SK-N-SH (cell line): ENCODE data around the gene MAPT. TPM values are rescaled to one million over a fixed set of nuclear protein-coding genes. Genes with fewer than 3 reads are reported as not detected.

ENCODE experiments used
- CTCF ChIA-PET: fragments of 300-600, 350-600 bp; formaldehyde crosslinking; extraction: SDS; loops from one replicate; lab custom pipeline; 2021; lab: Yijun Ruan, JAX
- POLR2A ChIA-PET: fragments of 350-600 bp; sonication (Branson Sonifier 250); formaldehyde crosslinking; extraction: SDS; loops from one replicate; lab custom pipeline; 2020; ENCODE audit warnings: antibody characterized with exemption, inconsistent platforms; lab: Yijun Ruan, JAX
- DNase-seq: peaks from one replicate; pipeline ENCODE4 v3.0.0; 2012
- H2AFZ ChIP-seq: fragments of 200-600 bp; sonication (generic); 2 replicates; pipeline ENCODE4 v1.8.1; 2016; ENCODE audit warnings: antibody characterized with exemption, mild to moderate bottlenecking, low read depth
- H3F3A ChIP-seq: fragments of 200-600 bp; sonication (generic); replicated peaks from 2 replicates; pipeline ENCODE3; 2016; ENCODE audit warnings: antibody characterized with exemption, mild to moderate bottlenecking; ENCODE audit not compliant: insufficient read depth
- H3K27ac ChIP-seq, 2 experiments: fragments of 200-500 bp in 1 of 2; fragments of 200-600 bp in 1 of 2; sonication (Bioruptor generic) in 1 of 2; sonication (generic), shearing (Covaris generic) in 1 of 2; 2 replicates each; pipeline versions ENCODE4 v1.5.1 to v1.6.1; 2014 to 2016; ENCODE audit warnings: low read depth in 2 of 2, inconsistent platforms in 1 of 2, low read length in 1 of 2, mild to moderate bottlenecking in 1 of 2, mixed read lengths in 1 of 2
- H3K27me3 ChIP-seq: fragments of 200-600 bp; sonication (generic), shearing (Covaris generic); 2 replicates; pipeline ENCODE4 v1.6.1; 2016; ENCODE audit warnings: mixed run types; ENCODE audit not compliant: insufficient read depth
- H3K36me3 ChIP-seq, 2 experiments: fragments of 200-500 bp in 1 of 2; fragments of 200-600 bp in 1 of 2; sonication (Bioruptor generic) in 1 of 2; sonication (generic) in 1 of 2; replicated peaks in 1 of 2; 2 replicates each; pipeline versions ENCODE3 to v1.5.1; 2014 to 2016; ENCODE audit warnings: low read length in 1 of 2, mild to moderate bottlenecking in 1 of 2; ENCODE audit not compliant: insufficient read depth in 2 of 2, control insufficient read depth in 1 of 2
- H3K4me1 ChIP-seq, 2 experiments: fragments of 200-500 bp in 1 of 2; fragments of 200-600 bp in 1 of 2; sonication (Bioruptor generic) in 1 of 2; sonication (generic), shearing (Covaris generic) in 1 of 2; 2 replicates each; pipeline versions ENCODE4 v1.5.1 to v1.6.1; 2014 to 2016; ENCODE audit warnings: low read depth in 1 of 2, low read length in 1 of 2, mixed run types in 1 of 2; ENCODE audit not compliant: insufficient read depth in 2 of 2, control insufficient read depth in 1 of 2
- H3K4me2 ChIP-seq: fragments of 200-600 bp; sonication (generic), shearing (Covaris generic); 2 replicates; pipeline ENCODE4 v1.6.1; 2017; ENCODE audit warnings: mixed run types
- H3K4me3 ChIP-seq, 2 experiments: fragments of 200-500 bp in 1 of 2; fragments of 200-600 bp in 1 of 2; sonication (Bioruptor generic) in 1 of 2; sonication (generic), shearing (Covaris generic) in 1 of 2; 2 replicates each; pipeline versions ENCODE4 v1.5.1 to v1.8.1; 2014 to 2016; ENCODE audit warnings: low read depth in 2 of 2, inconsistent platforms in 1 of 2, low read length in 1 of 2, mild to moderate bottlenecking in 1 of 2, mixed read lengths in 1 of 2, moderate library complexity in 1 of 2
- H3K79me2 ChIP-seq: fragments of 200-600 bp; sonication (generic); 2 replicates; pipeline ENCODE4 v1.8.1; 2017; ENCODE audit warnings: mild to moderate bottlenecking; ENCODE audit not compliant: insufficient read depth
- H3K9ac ChIP-seq: fragments of 200-600 bp; sonication (generic); 2 replicates; pipeline ENCODE4 v1.6.1; 2017; ENCODE audit warnings: mixed run types
- H3K9me2 ChIP-seq: fragments of 200-600 bp; sonication (generic); 2 replicates; pipeline ENCODE4 v1.6.1; 2017; ENCODE audit warnings: mixed run types
- H3K9me3 ChIP-seq: fragments of 200-600 bp; sonication (generic); 2 replicates; pipeline ENCODE4 v1.6.1; 2017; ENCODE audit warnings: mixed run types, mild to moderate bottlenecking, moderate library complexity
- H4K20me1 ChIP-seq: fragments of 200-600 bp; sonication (generic); 2 replicates; pipeline ENCODE4 v1.6.1; 2017; ENCODE audit warnings: mild to moderate bottlenecking, mixed run types; ENCODE audit not compliant: insufficient read depth
- CHD2 ChIP-seq: fragments of 150-350 bp; IDR thresholded peaks from 2 replicates; pipeline ENCODE4 v1.6.1; 2018; ENCODE audit warnings: low read length; ENCODE audit not compliant: partially characterized antibody
- ELF1 ChIP-seq: IDR thresholded peaks from 2 replicates; pipeline ENCODE4 v1.4.0; 2012
- EZH2phosphoT487 ChIP-seq: fragments of 200-600 bp; sonication (generic); IDR thresholded peaks from 2 replicates; pipeline ENCODE4 v1.6.1; 2017; ENCODE audit warnings: low read depth, mixed run types, mild to moderate bottlenecking, antibody characterized with exemption, moderate library complexity, borderline replicate concordance
- FOXJ3 ChIP-seq: sonication (generic); formaldehyde crosslinking; IDR thresholded peaks from 2 replicates; pipeline ENCODE4 v1.5.1; 2020; ENCODE audit warnings: mild to moderate bottlenecking, missing genetic modification reagents
- GABPA ChIP-seq: IDR thresholded peaks from 2 replicates; pipeline ENCODE4 v1.4.0; 2012; ENCODE audit warnings: low read depth, mild to moderate bottlenecking
- JUND ChIP-seq: IDR thresholded peaks from 2 replicates; pipeline ENCODE4 v1.4.0; 2012
- MEF2A ChIP-seq: IDR thresholded peaks from 2 replicates; pipeline ENCODE4 v1.4.0; 2012; ENCODE audit warnings: low read depth, borderline replicate concordance
- NRF1 ChIP-seq: IDR thresholded peaks from 2 replicates; pipeline ENCODE4 v1.6.1; 2012; ENCODE audit warnings: low read depth, mild to moderate bottlenecking, low read length
- POLR2AphosphoS5 ChIP-seq: IDR thresholded peaks from 2 replicates; pipeline ENCODE4 v1.6.1; 2012; ENCODE audit warnings: low read depth, low read length
- RCOR1 ChIP-seq: fragments of 150-350 bp; IDR thresholded peaks from 2 replicates; pipeline ENCODE4 v1.6.1; 2017; ENCODE audit warnings: antibody characterized with exemption, low read length
- RXRA ChIP-seq: IDR thresholded peaks from 2 replicates; pipeline ENCODE4 v1.4.0; 2012; ENCODE audit warnings: low read depth, mild to moderate bottlenecking, borderline replicate concordance
- SMC3 ChIP-seq: IDR thresholded peaks from 2 replicates; pipeline ENCODE4 v1.6.1; 2012; ENCODE audit warnings: low read depth, low read length, improper control_type of control experiment
- TAF1 ChIP-seq: IDR thresholded peaks from 2 replicates; pipeline ENCODE4 v1.6.1; 2012; ENCODE audit warnings: low read depth, mild to moderate bottlenecking, low read length, moderate library complexity, borderline replicate concordance
- WGBS: methylation state at CpG from one replicate; pipeline ENCODE4 v1.1.6; 2017; ENCODE audit warnings: low lambda C conversion rate; 5-methylcytosine and 5-hydroxymethylcytosine counted together
- polyA plus RNA-seq, 3 experiments: library from polyadenylated mRNA; depleted of rRNA; stranded (reverse); fragments of >200 nt; gene quantifications; 2 replicates each; pipeline ENCODE4 v1.2.3, GENCODE V29; 2012
- TF ChIP-seq, protein P1 (sequence below): IDR thresholded peaks from 2 replicates; pipeline ENCODE4 v1.4.0; 2012; ENCODE audit warnings: low read depth
- TF ChIP-seq, protein P2 (sequence below): fragments of 150-350 bp; IDR thresholded peaks from 2 replicates; pipeline ENCODE4 v1.6.1; 2016; ENCODE audit warnings: mild to moderate bottlenecking, low read depth, low read length
- TF ChIP-seq, protein P3 (sequence below): fragments of 200-600 bp; sonication (generic); IDR thresholded peaks from 2 replicates; pipeline ENCODE4 v1.6.1; 2017; ENCODE audit warnings: antibody characterized with exemption, mild to moderate bottlenecking, moderate library complexity
- TF ChIP-seq, protein P4 (sequence below): IDR thresholded peaks from 2 replicates; pipeline ENCODE4; 2012

The MAPT gene
- polyA plus RNA-seq, 1 of the 3 experiments (the other 2 are of a cell fraction): 0.74 TPM

DNA sequence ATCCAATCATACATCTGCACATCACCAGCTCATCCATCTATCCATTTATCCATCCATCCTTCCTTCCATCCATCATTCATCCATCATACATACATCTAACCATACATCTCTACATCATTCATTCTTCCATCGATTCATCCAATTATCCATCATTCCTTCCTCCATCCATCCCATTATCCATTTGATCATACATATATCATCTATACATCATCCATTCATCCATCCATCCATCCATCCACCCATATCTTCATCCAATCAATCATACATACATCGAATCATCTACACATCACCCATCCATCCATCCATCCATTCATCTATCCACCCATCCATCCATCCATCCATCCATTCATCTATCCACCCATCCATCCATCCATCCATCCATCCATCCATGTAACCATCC, 75.4 kb downstream of the MAPT start:
- Histone ChIP-seq H3K27me3 (peaks cover 37% of the 10 kb centered on the region), H4K20me1 (no peaks in the 10 kb centered on the region), H3K79me2 (no peaks in the 10 kb centered on the region), H3K9me2 (no peaks in the 10 kb centered on the region), H2AFZ (no peak overlapping the region), H3K4me2 (no peak overlapping the region), H3K4me3 (no peak overlapping the region), H3K27ac (no peak overlapping the region), H3K36me3 (no peaks in the 10 kb centered on the region), H3K9me3 (no peaks in the 10 kb centered on the region), H3F3A (no peaks in the 10 kb centered on the region), H3K9ac (no peak overlapping the region), H3K4me1 (no peaks in the 10 kb centered on the region; a peak in 1 of 4 replicates)
- ChIA-PET CTCF (no interaction called here), POLR2A (no interaction called here)
- TF ChIP-seq SMC3: no peak
- TF ChIP-seq NRF1: no peak
- TF ChIP-seq EZH2phosphoT487: no peak
- TF ChIP-seq MEF2A: no peak
- TF ChIP-seq TAF1: no peak
- no peak for TF ChIP-seq POLR2AphosphoS5
- TF ChIP-seq, protein P1, sequence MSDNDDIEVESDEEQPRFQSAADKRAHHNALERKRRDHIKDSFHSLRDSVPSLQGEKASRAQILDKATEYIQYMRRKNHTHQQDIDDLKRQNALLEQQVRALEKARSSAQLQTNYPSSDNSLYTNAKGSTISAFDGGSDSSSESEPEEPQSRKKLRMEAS: no peak
- no peak for TF ChIP-seq JUND
- TF ChIP-seq, protein P2, sequence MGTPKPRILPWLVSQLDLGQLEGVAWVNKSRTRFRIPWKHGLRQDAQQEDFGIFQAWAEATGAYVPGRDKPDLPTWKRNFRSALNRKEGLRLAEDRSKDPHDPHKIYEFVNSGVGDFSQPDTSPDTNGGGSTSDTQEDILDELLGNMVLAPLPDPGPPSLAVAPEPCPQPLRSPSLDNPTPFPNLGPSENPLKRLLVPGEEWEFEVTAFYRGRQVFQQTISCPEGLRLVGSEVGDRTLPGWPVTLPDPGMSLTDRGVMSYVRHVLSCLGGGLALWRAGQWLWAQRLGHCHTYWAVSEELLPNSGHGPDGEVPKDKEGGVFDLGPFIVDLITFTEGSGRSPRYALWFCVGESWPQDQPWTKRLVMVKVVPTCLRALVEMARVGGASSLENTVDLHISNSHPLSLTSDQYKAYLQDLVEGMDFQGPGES: no peak
- no peak for TF ChIP-seq CHD2
- TF ChIP-seq, protein P3, sequence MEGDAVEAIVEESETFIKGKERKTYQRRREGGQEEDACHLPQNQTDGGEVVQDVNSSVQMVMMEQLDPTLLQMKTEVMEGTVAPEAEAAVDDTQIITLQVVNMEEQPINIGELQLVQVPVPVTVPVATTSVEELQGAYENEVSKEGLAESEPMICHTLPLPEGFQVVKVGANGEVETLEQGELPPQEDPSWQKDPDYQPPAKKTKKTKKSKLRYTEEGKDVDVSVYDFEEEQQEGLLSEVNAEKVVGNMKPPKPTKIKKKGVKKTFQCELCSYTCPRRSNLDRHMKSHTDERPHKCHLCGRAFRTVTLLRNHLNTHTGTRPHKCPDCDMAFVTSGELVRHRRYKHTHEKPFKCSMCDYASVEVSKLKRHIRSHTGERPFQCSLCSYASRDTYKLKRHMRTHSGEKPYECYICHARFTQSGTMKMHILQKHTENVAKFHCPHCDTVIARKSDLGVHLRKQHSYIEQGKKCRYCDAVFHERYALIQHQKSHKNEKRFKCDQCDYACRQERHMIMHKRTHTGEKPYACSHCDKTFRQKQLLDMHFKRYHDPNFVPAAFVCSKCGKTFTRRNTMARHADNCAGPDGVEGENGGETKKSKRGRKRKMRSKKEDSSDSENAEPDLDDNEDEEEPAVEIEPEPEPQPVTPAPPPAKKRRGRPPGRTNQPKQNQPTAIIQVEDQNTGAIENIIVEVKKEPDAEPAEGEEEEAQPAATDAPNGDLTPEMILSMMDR: no peak
- no peak for TF ChIP-seq GABPA
- TF ChIP-seq FOXJ3 (CRISPR knock-in tag): no peak
- no peak for TF ChIP-seq ELF1
- TF ChIP-seq, protein P4, sequence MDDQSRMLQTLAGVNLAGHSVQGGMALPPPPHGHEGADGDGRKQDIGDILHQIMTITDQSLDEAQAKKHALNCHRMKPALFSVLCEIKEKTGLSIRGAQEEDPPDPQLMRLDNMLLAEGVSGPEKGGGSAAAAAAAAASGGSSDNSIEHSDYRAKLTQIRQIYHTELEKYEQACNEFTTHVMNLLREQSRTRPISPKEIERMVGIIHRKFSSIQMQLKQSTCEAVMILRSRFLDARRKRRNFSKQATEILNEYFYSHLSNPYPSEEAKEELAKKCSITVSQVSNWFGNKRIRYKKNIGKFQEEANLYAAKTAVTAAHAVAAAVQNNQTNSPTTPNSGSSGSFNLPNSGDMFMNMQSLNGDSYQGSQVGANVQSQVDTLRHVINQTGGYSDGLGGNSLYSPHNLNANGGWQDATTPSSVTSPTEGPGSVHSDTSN: no peak
- no peak for TF ChIP-seq RXRA
- TF ChIP-seq RCOR1: no peak
- no peak for DNase-seq
- WGBS: 29% methylated on average over 2 of the region's 2 CpGs
